GM04504 (cell line): ENCODE measurements around the gene PPTC7.
"Not testable (repeated sequence)": the region's sequence is repeated elsewhere in the genome, so short reads cannot be mapped to it uniquely, and the experiment has no call there.

Experiments
- DNase-seq: peaks from one replicate; pipeline ENCODE4 v3.0.0-alpha.2; 2012; ENCODE audit warnings: low read depth

The PPTC7 gene

DNA sequence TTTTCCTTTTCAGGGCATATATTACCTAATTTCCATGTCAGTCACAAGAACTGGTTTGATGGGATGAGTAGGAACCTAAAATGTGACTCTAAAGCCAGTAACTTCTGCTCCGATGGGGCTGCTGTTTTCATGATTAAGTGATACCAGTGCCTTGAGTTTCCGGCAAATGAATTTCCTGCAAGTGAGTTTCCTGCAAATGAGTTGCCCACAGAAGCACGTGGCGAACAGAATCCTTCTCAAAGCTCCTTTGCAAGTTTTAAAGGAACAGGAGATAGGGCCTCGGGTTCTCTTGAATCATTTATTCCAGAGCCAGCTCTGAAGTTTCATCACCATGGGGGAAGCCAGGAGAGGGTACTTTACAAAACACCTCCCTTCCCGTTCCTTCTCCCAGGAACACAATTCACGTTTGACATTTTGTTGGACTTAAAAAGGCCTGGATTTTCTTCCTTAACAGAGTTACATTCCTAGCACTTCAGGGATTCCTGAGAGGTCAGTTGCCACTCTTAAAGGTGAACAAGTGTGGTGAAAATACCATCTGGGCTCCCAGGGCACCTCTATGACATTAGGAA, 2.2 kb upstream of the PPTC7 start:
- no peak for DNase-seq

DNA sequence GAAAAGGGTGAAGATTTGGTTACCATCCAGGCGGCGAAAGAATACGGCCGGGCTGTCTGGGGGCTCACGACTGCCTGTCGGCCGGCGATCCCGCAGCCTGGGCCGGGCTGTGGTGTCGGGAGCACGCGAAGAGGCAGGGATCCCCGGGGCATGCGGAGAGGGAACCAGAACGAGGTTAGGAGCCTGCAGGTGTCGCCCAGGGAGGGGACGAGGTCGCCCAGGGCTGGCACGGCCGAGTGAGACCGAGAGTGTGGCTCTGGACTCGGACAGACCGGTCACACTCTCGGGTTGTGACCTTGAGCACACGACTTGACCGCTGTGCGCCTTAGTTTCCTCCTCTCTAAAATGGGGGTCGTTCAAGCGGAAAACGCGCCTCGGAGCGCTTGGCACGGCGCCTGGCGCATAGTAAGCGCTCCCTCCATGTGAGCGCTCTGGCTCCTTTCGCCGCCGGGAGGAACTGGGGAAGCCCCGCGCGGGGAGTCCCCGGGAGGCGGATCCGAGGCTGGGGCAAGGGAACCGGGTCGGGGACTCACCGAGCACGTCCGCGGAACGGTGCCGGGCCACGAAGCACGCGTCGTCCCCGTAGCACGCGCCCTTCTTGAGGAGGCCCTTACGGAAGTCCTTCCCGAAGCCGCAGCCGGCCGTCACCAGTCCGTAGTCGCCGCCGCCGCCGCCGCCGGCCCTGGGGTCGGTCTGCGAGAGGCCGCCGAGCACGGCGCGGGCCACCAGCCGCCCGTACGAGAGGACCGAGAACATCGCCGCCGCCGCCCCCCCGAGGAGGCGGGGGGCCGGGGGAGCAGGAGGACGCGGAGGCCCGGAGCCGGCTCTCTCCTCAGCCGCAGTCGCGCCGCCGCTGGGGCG, 612 bp downstream of the PPTC7 start:
- no peak for DNase-seq

DNA sequence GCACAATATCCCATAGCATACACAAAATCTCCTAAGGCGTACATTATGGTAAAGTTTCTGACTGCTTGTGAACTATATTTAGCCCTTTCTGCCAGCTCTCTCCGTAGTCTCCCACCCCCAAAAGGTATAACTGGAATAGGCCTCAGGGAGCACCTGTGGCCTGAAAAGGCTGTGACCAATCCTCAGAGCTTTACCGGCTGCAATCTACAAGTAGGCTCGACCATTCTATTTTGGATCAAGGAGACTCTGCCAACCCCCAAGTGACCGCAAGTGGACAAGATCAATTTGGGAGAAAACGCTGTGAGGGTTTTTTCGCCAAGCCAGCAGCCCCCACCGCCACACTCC, 1.2 kb downstream of the PPTC7 start:
- DNase-seq = no peak

DNA sequence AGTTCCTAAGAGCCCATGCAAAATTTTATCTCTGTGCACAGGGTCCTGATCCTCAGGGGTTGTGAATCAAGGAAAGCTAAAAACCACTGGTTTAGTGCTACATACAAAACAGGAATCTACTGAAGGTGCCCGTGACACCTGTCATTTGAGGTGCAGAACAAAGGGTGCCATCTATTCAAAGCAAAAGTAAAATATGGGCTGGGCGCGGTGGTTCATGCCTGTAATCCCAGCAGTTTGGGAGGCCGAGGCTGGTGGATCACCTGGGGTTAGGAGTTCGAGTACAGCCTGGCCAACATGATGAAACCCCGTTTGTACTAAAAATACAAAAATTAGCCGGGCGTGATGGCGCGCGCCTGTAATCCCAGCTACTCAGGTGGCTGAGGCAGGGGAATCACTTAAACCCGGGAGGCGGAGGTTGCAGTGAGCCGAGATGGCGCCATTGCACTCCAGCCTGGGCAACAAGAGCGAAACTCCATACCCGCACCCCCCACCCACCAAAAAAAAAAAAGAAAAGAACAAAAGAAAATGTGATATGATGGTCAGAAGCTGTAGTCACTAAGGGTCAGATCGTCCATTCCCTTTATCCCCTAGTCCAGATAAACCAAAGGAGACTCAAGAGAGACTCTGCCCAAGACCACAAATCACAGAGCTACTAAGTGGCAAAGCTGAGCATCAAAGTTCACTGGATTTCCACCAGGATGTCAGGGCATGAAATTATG, 3.4 kb downstream of the PPTC7 start:
- no peak for DNase-seq

- no peak for DNase-seq
Measured at GRCh38 chr12:110578694-110579534, 4.2 kb downstream of the PPTC7 start.

- DNase-seq = peak; percentile 46
Measured at GRCh38 chr12:110577864-110578693, 5.0 kb downstream of the PPTC7 start.

- DNase-seq = no peak
Measured at GRCh38 chr12:110576504-110576903, 6.6 kb downstream of the PPTC7 start.

GRCh38 chr12:110575326-110575725, 7.8 kb downstream of the PPTC7 start:
- no peak for DNase-seq

GRCh38 chr12:110574717-110575230, 8.3 kb downstream of the PPTC7 start:
- not testable (repeated sequence) for DNase-seq

DNA sequence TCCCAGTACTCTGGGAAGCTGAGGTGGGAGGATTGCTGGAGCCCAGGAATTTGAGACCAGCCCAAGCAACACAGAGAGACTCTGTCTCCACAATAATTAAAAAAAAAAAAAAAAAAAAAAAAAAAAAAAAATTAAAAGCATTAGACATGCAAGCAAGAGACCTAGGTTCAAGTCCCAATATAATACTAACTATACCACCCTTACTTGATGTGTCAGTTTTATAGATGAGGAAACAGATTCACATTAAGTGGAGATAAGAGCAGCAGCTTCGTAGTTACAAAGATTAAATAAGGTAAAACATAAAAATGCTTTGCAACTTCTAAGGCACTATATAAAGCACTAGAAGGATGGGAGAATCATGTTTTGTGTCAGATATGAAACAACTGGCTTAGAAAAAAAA, 9.1 kb downstream of the PPTC7 start:
- DNase-seq = no peak

DNA sequence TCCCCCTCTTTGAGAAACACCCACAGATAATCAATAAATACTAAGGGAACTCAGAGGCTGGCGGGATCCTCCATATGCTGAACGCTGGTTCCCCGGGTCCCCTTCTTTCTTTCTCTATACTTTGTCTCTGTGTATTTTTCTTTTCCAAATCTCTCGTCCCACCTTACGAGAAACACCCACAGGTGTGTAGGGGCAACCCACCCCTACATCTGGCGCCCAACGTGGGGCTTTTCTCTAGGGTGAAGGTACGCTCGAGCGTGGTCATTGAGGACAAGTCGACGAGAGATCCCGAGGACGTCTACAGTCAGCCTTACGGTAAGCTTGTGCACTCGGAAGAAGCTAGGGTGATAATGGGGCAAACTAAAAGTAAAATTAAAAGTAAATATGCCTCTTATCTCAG, 12.3 kb downstream of the PPTC7 start:
- DNase-seq = not testable (repeated sequence)

GRCh38 chr12:110569838-110570237, 13.3 kb downstream of the PPTC7 start:
- DNase-seq = not testable (repeated sequence)

GRCh38 chr12:110568752-110569151, 14.4 kb downstream of the PPTC7 start:
- no peak for DNase-seq

DNA sequence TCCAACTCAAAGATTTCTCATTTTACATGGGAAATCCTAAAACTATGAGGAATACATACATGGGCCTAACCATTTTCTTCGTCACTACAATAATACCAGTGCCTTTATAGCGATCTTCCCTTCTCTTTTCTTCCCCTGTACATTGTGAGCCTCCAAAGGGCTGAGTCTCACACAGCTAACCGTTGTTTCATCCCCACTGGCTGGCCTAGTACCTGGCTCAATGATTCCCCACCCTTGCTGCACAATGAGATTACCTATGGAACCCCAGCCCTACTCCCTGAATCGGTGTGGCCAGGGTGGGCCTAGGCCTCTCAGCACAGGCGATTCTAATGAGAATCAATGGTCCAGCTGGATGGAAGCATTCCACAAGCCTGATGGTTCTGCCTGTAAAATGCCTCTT, 16.1 kb downstream of the PPTC7 start:
- DNase-seq = no peak

DNA sequence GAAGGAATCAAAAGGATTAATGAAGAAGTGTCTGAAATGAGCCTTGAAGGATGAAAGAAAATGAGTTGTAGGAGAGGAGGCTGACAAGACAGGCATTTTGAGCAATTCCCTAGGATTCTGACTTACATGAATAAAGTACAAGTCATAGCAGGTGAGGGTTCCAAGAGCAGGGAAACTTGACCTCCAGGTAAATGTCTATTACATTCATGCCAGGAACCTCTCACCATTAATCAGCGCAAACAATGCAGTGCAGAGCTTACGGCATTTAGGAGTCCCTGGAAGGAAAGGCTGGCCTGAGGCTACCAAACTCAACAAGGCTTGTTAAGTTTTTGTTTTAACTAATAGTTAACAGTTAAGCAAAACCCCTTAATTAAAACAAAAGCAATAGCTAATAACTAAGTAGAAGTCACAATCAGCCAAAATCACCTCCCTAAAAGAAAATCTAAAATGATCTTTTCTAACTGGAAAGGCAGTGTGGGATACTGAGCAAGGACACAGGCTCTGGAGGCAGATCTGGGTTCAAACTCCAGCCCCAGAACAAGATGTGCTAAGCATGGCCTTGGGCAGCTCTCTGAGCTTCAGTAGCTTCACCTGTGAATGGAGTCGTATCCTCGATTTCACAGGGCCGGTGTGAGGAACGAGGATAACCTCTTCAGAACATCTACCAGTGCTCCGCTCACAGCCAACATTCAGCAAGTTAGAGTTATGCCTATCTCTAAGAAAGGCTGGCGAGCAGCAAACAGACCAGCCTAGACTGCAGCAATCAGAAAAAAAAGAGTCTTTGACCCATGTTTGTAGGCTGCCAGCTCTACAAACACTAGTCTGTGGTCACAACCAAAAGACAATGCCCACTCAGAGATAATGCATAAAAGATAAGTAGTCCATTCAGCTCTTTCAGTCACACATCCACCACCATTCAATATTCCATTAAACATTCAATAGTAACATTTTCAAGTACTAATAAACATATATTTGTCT, 16.9 kb downstream of the PPTC7 start:
- no peak for DNase-seq

DNA sequence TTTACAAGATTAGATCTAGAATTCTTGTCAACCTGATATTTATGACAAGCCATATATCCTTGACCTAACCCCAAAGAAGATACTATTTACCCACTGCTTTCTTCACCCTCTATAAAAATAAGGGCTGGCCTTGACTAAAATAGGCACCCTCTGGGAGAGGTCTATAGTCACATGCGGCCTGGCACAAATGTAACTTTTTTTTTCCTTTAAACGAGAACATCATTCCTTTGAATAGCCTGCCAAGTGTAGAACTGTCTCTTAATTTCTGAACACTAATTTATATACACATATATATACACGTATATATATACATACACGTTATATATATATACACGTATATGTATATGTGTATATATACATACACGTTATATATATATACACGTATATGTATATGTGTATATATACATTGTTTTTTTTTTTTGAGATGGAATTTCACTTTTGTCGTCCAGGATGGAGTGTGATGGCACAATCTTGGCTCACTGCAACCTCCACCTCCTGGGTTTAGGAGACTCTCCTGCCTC, 18.6 kb downstream of the PPTC7 start:
- no peak for DNase-seq

DNA sequence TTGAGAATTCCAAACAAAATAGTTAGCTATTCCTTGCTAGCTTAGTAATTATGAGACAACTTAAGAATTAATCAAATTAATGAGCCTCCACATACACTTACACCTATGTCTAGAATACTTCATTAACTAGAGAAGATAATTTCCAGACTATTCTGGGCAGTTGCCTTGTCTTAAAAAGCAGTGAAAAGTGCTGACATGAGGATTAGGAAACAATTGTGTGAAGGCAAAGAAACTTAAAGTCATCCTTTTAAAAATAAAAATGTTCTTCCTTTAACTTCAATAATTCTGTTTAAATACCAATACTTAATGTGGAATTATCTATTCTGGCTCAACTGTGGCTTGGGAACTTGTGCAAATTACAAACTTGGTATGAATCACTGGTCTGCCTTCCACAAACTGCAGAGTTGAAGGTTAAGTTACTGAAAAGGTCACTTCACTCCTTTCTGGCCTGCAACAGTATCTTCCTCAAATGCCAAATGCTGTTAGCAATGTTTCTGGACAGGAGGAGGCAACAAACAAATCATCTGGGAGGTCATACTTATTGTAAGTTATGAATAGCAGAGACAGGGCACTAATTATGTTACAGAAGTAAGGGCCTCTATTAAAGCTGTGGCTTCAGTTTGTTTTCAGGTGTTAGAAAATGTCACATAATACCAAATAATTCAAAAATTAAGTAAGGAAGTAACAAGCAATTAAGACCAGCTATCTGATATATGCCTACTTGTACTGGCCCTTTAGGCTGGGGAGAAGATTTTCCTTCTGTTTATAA, 19.2 kb downstream of the PPTC7 start:
- no peak for DNase-seq

- DNase-seq = not testable (repeated sequence)
Measured at GRCh38 chr12:110562386-110562785, 20.7 kb downstream of the PPTC7 start.
